ENCODE results near the gene C3orf20.

C3orf20 gene

GRCh38 chr3:14758959-14759358, 84.0 kb downstream of the C3orf20 start:
- DNase-seq (ENCODE audit: low read depth) = no peak

- no peak for DNase-seq (ENCODE audit: low read depth)
Measured at GRCh38 chr3:14760185-14760584, 85.2 kb downstream of the C3orf20 start.

- no peak for DNase-seq (ENCODE audit: low read depth)
Measured at GRCh38 chr3:14761121-14761672, 86.3 kb downstream of the C3orf20 start.

GRCh38 chr3:14761866-14762265, 86.9 kb downstream of the C3orf20 start:
- DNase-seq (ENCODE audit: low read depth) = no peak

- DNase-seq (ENCODE audit: low read depth) = no peak
Measured at GRCh38 chr3:14762701-14763100, 87.8 kb downstream of the C3orf20 start.

GRCh38 chr3:14764331-14765059, 89.6 kb downstream of the C3orf20 start:
- no peak for DNase-seq (ENCODE audit: low read depth)

GRCh38 chr3:14765060-14765400, 90.1 kb downstream of the C3orf20 start:
- DNase-seq (ENCODE audit: low read depth) = no peak

- no peak for DNase-seq (ENCODE audit: low read depth)
Measured at GRCh38 chr3:14765576-14766427, 90.9 kb downstream of the C3orf20 start.

GRCh38 chr3:14766428-14767244, 91.7 kb downstream of the C3orf20 start:
- DNase-seq (ENCODE audit: low read depth) = no peak

- DNase-seq (ENCODE audit: low read depth) = no peak
Measured at GRCh38 chr3:14767245-14768051, 92.5 kb downstream of the C3orf20 start.

- DNase-seq (ENCODE audit: low read depth) = no peak
Measured at GRCh38 chr3:14768182-14768790, 93.3 kb downstream of the C3orf20 start.

- DNase-seq (ENCODE audit: low read depth) = no peak
Measured at GRCh38 chr3:14768881-14769280, 93.9 kb downstream of the C3orf20 start.

- no peak for DNase-seq (ENCODE audit: low read depth)
Measured at GRCh38 chr3:14769544-14770325, 94.8 kb downstream of the C3orf20 start.

- no peak for DNase-seq (ENCODE audit: low read depth)
Measured at GRCh38 chr3:14770591-14770990, 95.7 kb downstream of the C3orf20 start.

GRCh38 chr3:14771593-14772497, 96.9 kb downstream of the C3orf20 start:
- DNase-seq (ENCODE audit: low read depth) = no peak

GRCh38 chr3:14772533-14773138, 97.7 kb downstream of the C3orf20 start:
- DNase-seq (ENCODE audit: low read depth) = no peak

- DNase-seq (ENCODE audit: low read depth) = no peak
Measured at GRCh38 chr3:14773281-14773680, 98.3 kb downstream of the C3orf20 start.

GRCh38 chr3:14773691-14774128, 98.8 kb downstream of the C3orf20 start:
- DNase-seq (ENCODE audit: low read depth) = no peak

- no peak for DNase-seq (ENCODE audit: low read depth)
Measured at GRCh38 chr3:14774431-14774830, 99.5 kb downstream of the C3orf20 start.
